ENCODE results near the gene ZDHHC12.

The ZDHHC12 gene

DNA sequence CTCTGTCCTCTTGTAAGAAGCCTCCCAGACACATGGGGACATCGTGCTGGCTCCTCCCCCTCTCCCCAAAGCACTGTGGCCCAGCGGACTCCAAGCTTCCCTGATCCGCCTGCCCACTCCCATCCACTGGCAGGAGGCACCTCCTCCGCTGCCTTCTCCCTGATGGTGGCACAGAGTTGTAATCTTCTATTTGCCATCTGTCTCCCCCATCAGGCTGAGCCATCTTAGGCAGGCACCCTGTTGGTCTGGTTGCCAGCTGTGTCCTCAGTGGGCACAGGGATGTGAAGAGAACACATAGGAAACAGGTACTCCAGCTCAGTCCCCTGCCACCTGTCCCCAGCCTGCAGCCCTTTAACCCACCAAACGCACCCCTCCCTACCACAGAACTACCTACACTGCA is 5.4 kb upstream of the ZDHHC12 start:
- Histone ChIP-seq H3K9me2 (replicated peaks; ENCODE audit: insufficient read depth, low read length) (no peaks in the 10 kb centered on the region), H3K27me3 (ENCODE audit: low read length) (no peaks in the 10 kb centered on the region), H2AFZ (ENCODE audit: low read depth, low read length, severe bottlenecking) (no peak overlapping the region), H3F3A (ENCODE audit: insufficient read depth) (no peaks in the 10 kb centered on the region), H3K9ac (ENCODE audit: low read length) (no peak overlapping the region), H3K4me3 (ENCODE audit: insufficient read depth, low read length, poor library complexity, severe bottlenecking) (no peak overlapping the region), H3K27ac (ENCODE audit: low read depth, low read length) (no peak overlapping the region), H3K9me3 (ENCODE audit: insufficient read depth, low read length) (no peaks in the 10 kb centered on the region), H3K79me2 (ENCODE audit: insufficient read depth, low read length) (peaks cover 18% of the 10 kb centered on the region; the same call in 1 of the 2 replicates), H4K20me1 (ENCODE audit: low read depth, low read length) (no peaks in the 10 kb centered on the region), H3K4me2 (ENCODE audit: low read depth, low read length, poor library complexity, severe bottlenecking) (no peak overlapping the region), H3K36me3 (ENCODE audit: low read length) (no peaks in the 10 kb centered on the region)
- no peak for TF ChIP-seq CTCF (IDR thresholded peaks at IDR 0.05; ENCODE audit: insufficient read depth, low read length, poor library complexity, severe bottlenecking)
- TF ChIP-seq EZH2phosphoT487 (conservative IDR thresholded peaks at IDR 0.05; ENCODE audit: low read length), result no peak

GRCh38 chr9:128728298-128728697 is 4.4 kb upstream of the ZDHHC12 start:
- Histone ChIP-seq H3K9me3 (ENCODE audit: insufficient read depth, low read length) (no peaks in the 10 kb centered on the region), H3K9me2 (replicated peaks; ENCODE audit: insufficient read depth, low read length) (no peaks in the 10 kb centered on the region), H3K36me3 (ENCODE audit: low read length) (no peaks in the 10 kb centered on the region), H2AFZ (ENCODE audit: low read depth, low read length, severe bottlenecking) (no peak overlapping the region), H3F3A (ENCODE audit: insufficient read depth) (no peaks in the 10 kb centered on the region), H3K9ac (ENCODE audit: low read length) (no peak overlapping the region), H3K27me3 (ENCODE audit: low read length) (no peaks in the 10 kb centered on the region), H3K4me2 (ENCODE audit: low read depth, low read length, poor library complexity, severe bottlenecking) (no peak overlapping the region), H4K20me1 (ENCODE audit: low read depth, low read length) (no peaks in the 10 kb centered on the region), H3K79me2 (ENCODE audit: insufficient read depth, low read length) (peaks cover 23% of the 10 kb centered on the region), H3K27ac (ENCODE audit: low read depth, low read length) (no peak overlapping the region), H3K4me3 (ENCODE audit: insufficient read depth, low read length, poor library complexity, severe bottlenecking) (no peak overlapping the region)
- no peak for TF ChIP-seq EZH2phosphoT487 (conservative IDR thresholded peaks at IDR 0.05; ENCODE audit: low read length)
- TF ChIP-seq CTCF (IDR thresholded peaks at IDR 0.05; ENCODE audit: insufficient read depth, low read length, poor library complexity, severe bottlenecking), result no peak

DNA sequence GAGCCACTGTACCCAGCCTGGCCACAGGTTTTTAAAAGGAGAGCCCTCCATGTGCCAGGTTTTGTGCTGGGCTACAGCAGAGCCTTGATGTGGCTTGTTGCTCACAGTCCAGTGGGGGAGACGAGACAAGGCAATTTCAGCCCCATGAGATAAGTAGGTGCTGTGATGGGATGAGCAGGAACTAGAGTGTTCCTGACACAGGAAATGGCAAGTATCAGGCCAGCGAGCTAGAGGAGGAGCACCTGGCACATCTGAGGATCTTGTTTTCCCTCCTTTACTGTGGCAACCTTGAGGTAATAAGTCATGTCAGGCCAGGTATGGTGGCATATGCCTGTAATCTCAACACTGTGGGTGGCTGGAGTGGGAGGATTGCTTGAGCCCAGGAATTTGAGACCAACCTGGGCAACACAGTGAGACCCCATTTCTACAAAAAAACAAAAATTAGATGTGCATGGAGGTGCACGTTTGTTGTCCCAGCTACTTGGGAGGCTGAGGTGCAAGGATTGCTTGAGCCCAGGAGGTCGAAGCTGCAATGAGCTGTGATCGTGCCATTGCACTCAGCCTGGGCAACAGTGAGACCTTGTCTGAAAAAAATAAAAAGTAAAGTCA is 3.8 kb upstream of the ZDHHC12 start:
- no peaks in the 10 kb centered on the region for H3K9me3 ChIP-seq (ENCODE audit: insufficient read depth, low read length)
- H3K4me3 ChIP-seq (ENCODE audit: insufficient read depth, low read length, poor library complexity, severe bottlenecking), result no peak overlapping the region
- peaks cover 1% of the 10 kb centered on the region; the same call in 1 of the 2 replicates for H3F3A ChIP-seq (ENCODE audit: insufficient read depth)
- no peaks in the 10 kb centered on the region for H3K36me3 ChIP-seq (ENCODE audit: low read length)
- no peaks in the 10 kb centered on the region for H4K20me1 ChIP-seq (ENCODE audit: low read depth, low read length)
- H3K27ac ChIP-seq (ENCODE audit: low read depth, low read length), result no peak overlapping the region
- H3K79me2 ChIP-seq (ENCODE audit: insufficient read depth, low read length), result peaks cover 29% of the 10 kb centered on the region
- H3K9me2 ChIP-seq (replicated peaks; ENCODE audit: insufficient read depth, low read length), result no peaks in the 10 kb centered on the region
- H2AFZ ChIP-seq (ENCODE audit: low read depth, low read length, severe bottlenecking), result no peak overlapping the region
- no peak overlapping the region for H3K9ac ChIP-seq (ENCODE audit: low read length)
- no peak overlapping the region for H3K4me2 ChIP-seq (ENCODE audit: low read depth, low read length, poor library complexity, severe bottlenecking)
- H3K27me3 ChIP-seq (ENCODE audit: low read length), result no peaks in the 10 kb centered on the region
- TF ChIP-seq CTCF (IDR thresholded peaks at IDR 0.05; ENCODE audit: insufficient read depth, low read length, poor library complexity, severe bottlenecking), result no peak
- no peak for TF ChIP-seq EZH2phosphoT487 (conservative IDR thresholded peaks at IDR 0.05; ENCODE audit: low read length)

Measured in SU-DHL-6 (cell line).